DMS53 treated with DMSO at 0.1 percent for 48 hours (cell line): ENCODE data around the gene KRT33B.
"Not testable (repeated sequence)": the region's sequence is repeated elsewhere in the genome, so short reads cannot be mapped to it uniquely, and the experiment has no call there.

ENCODE experiments used
- DNase-seq: peaks from one replicate; lab custom pipeline; 2025; ENCODE audit not compliant: unreplicated experiment; lab: John Stamatoyannopoulos, UW

KRT33B gene

DNA sequence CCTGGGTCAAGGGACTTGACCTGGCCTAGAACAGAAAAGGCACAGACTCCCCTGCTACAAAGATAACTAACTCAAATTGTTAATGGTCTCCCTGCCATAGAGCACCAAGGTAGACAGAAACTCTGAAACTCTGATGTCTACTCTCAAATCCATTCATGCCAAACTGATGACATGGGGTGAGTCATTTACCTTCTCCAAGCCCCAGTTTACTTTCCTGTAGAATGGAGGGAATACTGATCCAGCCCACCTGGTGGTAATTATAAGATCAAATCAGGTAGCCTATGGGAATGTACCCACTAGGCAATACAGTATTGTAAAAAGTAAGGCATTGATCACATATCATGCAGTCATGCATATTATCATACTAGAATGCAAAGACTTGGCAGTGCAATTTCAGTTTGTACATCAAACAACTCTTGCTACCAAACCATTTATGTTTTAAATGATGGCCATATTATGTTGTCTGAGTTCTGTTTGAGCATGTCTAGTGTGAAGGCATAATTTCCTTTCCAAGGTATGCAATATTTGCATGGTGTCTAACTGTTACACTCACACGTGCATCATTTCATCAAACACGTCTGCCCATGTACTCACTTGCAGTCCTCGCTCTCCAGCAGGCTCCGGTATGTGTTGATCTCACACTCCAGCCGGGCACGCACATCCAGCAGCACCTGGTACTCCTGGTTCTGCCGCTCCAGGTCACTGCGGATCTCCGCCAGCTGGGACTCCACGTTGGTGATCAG is 24.8 kb upstream of the KRT33B start:
- no peak for DNase-seq

DNA sequence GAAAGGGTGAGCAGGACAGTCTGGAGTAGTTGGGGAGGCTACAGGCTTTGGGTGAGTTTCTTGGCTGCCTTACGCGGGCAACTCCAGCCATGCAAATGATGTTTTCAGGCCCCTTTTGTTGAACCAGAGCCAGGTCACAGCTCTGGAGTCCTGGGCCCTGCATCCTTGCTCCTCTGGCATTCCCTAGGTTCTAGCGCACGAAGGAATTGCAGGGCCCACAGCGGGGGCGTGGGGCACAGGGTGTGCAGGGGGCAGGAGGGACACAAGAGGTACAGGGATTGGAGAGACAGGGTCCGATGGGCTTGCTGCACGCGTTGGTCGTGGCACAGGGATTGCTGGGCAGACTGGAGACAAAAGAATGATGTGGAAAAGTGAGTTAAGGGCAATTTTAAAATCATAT is 24.2 kb upstream of the KRT33B start:
- no peak for DNase-seq

DNA sequence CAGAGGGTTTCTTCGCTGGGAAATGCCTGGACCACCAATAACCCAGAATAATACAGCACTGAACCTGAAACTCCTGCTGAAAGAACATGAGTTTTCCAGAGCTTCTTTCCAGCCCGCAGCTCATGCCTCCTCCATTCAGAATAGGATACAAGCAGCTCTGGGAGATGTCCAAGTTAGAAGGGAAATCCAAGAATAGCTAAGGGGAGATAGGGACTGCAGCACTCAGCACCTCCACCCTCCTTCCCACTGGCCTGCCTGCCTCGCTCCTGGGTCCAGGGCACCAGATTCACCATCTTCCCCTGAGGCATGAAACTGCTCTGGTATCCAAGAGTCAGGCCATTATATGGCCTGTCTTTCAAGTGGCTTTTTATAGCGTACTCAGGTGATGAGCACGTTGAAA is 23.7 kb upstream of the KRT33B start:
- no peak for DNase-seq

DNA sequence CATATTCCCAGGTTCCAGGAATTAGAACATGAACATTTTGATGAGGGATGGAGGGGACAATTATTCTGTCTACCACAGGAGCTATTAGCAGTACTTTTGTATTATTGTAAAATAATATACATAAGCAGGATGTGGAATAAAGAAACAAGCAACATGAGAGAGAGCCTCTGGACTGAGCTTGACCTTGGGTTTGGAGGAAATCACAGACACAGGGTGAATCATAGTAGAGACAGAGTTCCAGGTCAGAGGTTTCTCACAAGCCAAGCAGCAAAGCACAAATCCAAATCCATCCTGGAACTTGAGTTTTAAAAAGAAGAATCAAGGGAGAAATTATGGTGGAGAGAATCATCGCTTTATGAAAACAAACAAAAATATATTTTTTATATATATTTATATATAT is 22.7 kb upstream of the KRT33B start:
- DNase-seq, result no peak

DNA sequence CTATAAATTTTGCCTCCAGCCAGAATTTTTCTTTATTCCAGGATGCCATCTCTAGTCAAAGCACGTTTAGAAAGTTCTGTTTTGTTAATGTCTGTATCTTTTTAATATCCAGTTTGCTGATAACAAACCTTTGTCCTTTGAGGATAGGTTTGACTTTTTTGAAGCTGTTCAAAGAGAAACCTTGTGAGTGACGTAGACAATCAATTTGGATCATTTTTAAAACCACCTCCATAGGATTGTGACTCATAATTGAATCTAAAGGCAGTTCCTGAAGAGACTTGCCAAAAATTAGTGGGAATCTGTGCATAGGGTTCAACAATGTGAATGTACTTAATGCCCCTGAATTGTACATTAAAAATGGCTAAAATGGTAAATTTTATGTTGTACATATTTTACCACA is 21.9 kb upstream of the KRT33B start:
- DNase-seq, result no peak

DNA sequence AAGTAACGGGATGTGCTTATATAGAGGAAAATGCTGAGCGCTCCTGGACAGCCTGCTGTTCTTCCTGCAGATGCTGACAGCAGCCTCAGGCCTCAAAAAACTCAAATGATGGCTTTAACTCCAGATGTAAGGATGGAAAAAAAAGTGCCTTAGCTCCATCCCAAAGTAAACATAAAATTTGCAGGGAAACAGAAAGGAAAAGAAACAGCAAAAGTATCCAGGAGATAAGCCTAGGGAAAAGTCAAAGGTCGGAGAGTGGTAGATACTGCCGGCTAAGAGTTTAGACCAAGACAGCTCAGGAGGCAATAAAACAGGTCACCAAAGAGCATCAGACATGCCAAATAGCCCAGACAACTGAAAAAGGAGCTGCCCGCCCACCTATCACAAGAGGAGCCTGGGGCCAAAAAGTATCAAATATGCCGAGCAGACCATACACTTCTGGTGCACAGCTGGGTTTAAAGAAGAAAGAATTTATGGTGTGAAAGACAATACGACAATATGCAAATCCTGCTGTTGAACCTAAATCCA is 20.9 kb upstream of the KRT33B start:
- no peak for DNase-seq

DNA sequence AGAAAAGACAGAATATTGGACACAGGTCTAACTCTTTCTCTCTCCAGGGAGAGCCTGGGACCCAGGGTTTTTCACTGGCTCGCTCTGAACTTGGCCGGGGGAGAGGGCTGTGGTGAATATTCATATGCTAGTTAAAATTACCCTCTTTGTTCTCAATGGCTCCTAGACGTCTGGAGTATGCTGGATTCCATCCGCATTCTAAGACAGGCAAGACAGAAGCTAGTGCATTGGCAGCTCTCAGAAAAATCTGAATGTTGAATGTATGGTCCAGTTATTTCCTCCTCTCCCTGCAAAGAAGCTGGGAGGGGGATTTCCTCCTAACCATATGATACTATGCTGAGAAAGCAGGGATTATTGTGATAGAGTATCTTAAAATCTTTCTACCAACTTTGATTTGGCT is 18.1 kb upstream of the KRT33B start:
- DNase-seq, result no peak

DNA sequence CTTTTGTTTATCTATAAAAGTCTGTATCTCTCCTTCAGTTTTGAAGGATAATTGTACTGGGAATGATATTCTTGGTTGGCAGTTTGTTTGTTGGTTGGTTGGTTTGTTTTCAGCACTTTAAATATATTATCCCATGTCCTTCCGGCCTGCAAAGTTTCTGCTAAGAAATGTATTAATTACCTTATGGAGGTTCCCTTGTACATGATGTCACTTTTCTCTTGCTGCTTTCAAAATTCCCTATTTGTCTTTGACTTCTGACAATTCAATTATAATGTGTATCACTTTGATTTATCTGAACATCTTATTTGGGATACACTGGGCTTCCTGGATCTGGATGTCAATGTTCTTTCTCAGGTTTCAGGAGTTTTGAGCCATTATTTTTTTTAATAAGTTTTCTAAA is 16.6 kb upstream of the KRT33B start:
- DNase-seq, result no peak

DNA sequence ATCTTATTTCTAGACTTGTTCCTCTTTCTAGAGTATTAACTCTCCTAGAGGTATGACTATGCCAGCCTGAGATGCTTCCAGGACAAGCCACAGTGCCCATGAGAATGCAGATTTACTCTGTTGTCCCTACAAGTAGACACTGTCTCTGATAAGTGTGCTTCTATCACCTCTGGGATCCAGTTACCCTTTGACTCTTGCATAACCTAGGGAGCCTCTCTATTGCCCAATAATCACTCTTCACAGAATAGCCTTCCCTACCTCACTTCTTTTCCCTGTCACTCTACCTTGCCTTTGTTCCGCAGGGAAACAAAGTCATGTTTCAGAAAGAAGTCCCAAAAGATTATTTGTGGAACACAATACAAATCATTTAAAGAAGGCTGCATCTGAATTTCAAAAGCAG is 14.1 kb upstream of the KRT33B start:
- no peak for DNase-seq

DNA sequence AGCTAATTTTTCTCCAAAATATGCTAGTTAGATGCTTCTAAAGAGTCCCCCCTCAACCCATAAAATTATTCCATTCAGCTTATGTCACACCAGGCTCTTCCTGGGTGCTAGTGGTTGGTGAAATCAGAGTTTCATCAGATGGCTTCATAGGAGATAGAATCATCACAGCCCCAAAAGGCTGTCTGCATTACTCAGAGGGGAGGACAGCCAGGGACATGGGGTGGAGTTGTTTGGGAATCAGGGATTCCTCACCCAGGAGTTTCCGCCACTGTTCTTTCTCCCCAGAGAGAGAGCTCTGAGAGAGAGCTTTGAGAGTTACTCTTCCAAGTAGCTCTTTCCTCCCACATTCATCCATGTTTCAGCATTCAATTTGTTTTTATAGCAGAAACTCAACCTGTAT is 12.8 kb upstream of the KRT33B start:
- no peak for DNase-seq

DNA sequence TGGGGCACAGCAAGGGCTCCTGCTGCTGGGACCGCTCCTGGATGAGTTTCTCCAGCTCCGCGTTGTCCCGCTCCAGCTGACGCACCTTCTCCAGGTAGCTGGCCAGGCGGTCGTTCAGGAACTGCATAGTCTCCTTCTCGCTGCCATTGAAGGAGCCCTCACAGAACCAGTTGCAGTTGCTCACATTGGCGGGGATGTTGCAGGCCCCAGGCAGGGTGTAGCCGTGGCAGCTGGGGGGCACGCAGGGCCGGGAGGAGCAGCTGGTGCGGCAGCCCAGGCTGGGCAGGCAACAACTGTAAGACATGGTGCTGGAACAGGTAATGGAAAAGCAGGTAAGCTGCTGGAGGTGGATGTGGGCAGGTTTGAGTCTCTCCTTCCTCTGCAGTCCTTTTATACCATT is 12.3 kb upstream of the KRT33B start, which contains the start of gene KRT34:
Gene KRT34 (minus strand): TSS at position 364 of the 400 bp plus-strand sequence. CDS start 60 bp downstream, at position 304.
- DNase-seq, result not testable (repeated sequence)

DNA sequence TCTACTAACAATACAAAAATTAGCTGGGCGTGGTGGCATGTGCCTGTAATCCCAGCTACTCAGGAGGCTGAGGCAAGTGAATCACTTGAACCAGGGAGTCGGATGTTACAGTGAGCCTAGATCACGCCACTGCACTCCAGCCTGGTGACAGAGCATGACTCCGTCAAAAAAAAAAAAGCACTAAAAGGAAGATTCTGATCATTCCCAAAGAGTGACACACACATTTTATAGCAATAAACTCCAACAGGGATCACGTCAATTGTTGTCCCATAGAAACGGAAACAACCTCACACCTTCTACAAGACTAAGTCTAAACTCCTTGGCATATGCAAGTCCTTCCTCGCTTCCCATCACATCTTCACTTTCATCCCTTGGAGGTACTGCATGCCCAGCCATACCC is 10.5 kb upstream of the KRT33B start:
- DNase-seq, result not testable (repeated sequence)

DNA sequence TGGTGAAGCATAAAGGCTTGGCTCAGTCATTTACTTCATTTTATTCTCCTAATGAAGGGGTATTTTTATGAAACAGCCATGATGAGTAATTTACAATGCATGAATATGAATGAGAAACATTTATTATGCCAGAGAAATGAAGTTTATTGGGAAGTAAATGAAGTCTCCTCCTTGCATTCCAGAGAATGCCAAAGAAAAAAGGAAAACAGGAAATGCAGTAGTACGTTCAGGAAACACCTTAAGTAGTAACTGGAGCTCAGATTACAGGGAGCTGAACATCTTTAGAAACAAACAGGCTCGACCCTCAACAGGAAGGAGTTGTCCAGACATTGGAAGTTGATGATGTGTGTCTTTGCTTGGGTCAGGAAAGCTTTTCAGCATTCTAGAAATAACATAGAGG is 7.9 kb upstream of the KRT33B start:
- no peak for DNase-seq

DNA sequence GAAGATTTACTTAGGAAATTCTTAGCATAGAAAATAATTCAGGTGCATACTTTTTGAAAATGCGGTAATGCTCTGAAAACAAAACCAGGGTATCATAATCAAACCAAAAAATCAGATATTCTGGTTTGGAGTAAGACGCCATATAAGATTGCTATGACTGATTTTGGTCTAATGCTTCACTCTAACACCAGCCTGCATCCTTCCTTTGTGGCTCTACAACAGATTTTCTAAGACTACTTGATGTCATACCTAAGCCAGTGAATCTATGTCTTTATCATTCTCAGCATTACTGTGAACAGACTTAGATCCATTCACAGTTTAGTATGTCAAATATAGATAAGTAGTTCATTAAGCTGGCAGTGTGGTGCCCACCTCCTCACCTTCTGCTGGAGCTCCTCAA is 590 bp downstream of the KRT33B start:
- no peak for DNase-seq

DNA sequence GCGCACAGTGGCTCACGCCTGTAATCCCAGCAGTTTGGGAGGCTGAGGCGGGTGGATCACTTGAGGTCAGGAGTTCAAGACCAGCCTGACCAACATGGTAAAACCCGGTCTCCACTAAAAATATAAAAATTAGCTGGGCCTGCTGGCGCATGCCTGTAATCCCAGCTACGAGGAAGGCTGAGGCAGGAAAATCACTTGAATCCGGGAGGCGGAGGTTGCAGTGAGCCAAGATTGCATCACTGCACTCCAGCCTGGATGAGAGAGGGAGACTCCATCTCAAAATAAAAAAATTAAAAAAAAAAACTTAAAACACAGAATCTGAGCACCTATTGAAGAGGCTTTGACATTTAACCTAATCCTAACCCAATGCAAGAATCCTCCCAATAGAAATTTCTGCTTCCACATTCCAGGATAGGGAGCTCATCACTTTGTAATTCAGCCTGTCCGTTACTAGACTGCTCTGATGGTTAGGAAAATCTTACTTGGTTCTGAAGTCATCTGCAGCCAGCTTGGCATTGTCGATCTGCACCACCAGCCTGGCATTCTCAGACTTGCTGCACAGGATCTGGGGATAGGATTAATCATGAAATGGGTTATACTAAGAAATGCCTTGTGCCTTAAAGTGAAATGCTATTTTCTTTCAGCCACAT is 2.1 kb downstream of the KRT33B start:
- DNase-seq, result no peak

DNA sequence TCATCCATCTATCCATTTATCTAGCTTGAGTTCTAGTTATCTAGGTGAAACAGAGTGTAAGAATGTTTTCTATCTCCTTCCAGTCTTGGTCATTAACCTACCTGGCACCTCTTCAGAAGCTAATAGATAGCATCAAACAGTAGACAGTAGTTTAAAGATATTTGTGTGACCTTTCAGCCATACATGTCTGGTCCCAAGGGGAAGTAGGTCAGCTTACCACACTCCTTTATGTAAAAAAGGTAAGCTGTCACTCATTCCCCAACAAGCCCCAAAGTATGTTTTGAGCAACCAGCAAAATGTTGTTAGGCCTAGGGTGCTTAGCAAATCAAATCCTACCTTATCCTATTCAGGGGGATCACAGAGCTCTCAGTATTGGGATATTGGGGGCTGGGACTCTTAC is 3.5 kb downstream of the KRT33B start:
- DNase-seq, result no peak

DNA sequence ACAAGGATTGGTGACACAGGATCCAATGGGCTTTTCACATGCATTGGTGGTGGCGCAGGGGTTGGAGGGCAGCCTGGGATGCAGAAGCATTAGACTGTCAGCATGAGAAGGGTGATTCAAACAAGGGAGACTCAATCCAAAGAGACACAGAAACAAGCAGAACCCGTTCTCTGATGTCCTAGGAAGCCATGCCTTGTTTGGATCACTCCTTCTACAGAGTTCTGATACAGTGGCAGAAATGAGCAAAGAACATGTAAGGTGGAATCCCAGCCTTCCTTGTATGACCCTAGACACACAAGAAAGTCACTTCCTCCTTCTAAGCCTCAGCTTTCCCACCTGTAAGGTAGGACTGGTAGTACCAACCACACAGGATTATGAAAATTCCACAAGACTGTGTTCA is 5.7 kb downstream of the KRT33B start:
- no peak for DNase-seq

DNA sequence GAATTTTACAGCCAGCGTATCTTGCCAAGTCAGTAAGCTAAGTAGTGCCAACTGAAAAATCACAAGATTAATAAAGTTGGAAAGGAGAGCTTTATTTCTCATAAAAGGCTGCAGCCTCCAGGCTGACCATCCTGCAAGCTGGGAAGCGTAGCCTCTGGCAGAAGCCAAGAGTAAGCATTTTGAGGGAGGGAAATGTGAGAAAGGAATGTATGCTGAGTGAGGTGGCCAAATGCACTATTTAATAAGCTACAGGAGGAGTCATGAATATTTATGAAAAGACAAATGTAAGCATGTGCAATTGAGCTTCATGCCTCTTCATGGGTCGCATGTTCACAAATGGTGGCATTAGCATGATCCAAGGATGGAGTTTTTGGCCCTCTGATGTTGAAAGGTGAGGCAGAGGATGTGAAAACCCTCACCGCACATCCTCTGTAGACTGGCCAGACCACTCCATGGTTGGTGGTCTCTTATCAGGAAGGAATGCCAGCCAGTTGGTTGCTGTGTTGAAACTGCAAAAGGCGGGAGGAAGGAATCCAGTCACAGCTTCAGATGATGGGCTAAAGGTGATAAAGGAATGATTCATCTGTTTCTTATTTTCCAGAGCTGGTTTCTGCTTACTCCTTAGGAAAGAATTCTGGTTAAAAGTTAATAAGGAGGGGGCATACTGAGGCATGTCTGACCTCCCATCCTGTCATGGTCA is 9.2 kb downstream of the KRT33B start:
- DNase-seq, result no peak

DNA sequence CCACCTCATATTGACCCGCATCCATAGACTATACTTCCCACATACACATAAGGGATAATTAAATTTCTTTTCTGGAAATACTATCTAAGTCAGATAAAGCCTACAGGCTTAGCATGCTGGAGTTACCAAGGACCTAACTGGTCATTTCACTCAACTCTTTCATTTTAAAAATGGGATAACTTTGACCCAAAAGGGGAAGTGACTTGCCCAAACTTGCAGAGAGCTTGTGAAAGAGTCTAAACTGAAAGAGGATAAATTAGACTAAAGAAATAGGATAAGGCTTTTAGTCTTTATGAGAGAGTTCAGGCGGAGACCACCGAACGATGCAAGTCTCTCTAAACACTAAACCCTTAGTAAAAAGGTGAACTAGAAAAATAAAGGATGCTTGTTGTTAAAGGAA is 15.1 kb downstream of the KRT33B start:
- no peak for DNase-seq

DNA sequence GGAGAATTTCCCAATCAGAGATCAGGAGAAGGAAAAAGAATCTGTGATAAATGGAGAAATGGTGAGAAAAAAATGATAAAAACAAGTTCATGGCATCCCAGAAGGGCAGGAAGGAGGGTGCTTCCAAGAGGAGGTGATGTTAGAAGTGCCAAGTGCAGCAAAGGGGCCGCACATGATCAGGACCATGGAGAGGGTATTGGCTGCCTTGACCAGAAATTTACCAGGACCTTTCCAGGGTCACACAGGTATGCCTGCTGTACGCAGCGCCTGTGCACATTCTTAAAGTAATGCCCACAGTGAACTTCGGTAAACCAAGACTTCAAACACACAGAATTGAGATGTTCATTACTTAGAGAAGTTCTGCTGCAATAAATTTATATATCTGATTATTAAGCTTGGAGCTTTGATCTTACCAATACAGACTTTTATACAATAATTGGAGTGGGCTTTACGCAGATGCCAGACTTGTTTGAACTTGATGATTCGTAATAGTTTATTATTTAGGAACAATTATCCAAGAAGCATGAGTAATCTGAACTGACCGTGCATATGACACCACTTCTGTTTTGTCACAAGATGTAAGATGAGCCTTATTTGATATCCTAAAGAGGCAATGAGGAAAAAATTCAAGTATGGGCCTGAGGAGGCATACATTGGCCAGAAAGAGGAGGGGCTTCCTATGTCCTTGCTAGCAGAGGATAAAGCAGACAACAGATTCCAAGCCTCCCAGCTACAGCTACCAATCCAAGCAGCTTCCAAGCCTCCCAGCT is 16.8 kb downstream of the KRT33B start:
- no peak for DNase-seq

DNA sequence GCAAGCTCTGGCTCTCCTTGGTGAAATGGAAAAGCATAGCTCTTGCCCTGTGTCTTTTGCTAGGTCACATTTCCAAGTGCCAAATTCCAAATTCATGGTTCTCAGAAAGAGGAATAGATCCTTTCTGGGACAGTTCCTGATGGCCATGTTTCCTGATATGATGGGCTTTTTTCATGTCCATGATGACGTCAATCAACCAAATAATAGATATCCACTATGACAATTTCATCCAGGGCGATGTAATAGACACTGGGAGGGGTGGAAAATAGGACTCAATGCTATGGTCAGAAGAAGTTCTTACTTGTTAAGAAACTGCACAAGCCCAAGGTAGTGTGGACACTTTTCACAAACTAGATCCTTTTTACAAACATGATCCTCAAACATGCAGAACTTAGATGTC is 18.4 kb downstream of the KRT33B start:
- no peak for DNase-seq
